ENCODE measurements around the gene WAC.

GRCh38 chr10:28570598-28570997, 37.7 kb downstream of the WAC start:
- TF ChIP-seq CTCF (IDR thresholded peaks at IDR 0.05) (no peak), POLR2A (IDR thresholded peaks at IDR 0.05) (no peak)
